Muscle layer of duodenum (tissue), 2 donors: Measurements from ENCODE around the gene SLC7A7.
A peak's percentile ranks its signal among the peaks of the same experiment; 100 is the strongest.
"Not testable (repeated sequence)": the region's sequence is repeated elsewhere in the genome, so short reads cannot be mapped to it uniquely, and the experiment has no call there.

ENCODE experiments used
- H3K27ac ChIP-seq: one replicate; pipeline ENCODE4 v1.7.0; 2013; ENCODE audit warnings: mild to moderate bottlenecking, low read length
- H3K27me3 ChIP-seq: one replicate; pipeline ENCODE4 v1.7.0; 2013; ENCODE audit warnings: low read depth, mild to moderate bottlenecking, control low read depth, low read length
- H3K36me3 ChIP-seq, 2 donors: one replicate each; pipeline ENCODE4 v1.7.0; 2013; ENCODE audit warnings: low read length in 2 of 2, control low read depth in 1 of 2, mild to moderate bottlenecking in 1 of 2; ENCODE audit not compliant: insufficient read depth in 2 of 2, control insufficient read depth in 1 of 2
- H3K4me1 ChIP-seq, 2 donors: one replicate each; pipeline ENCODE4 v1.7.0; 2013; ENCODE audit warnings: low read length in 2 of 2, mild to moderate bottlenecking in 2 of 2, control low read depth in 1 of 2, moderate library complexity in 1 of 2; ENCODE audit not compliant: insufficient read depth in 2 of 2, control insufficient read depth in 1 of 2
- H3K4me3 ChIP-seq, 2 donors: one replicate each; pipeline ENCODE4 v1.7.0; 2013; ENCODE audit warnings: low read length in 2 of 2, low read depth in 1 of 2, mild to moderate bottlenecking in 1 of 2
- H3K9me3 ChIP-seq, 2 donors: one replicate each; pipeline ENCODE4 v1.7.0; 2013; ENCODE audit warnings: low read length in 2 of 2, control low read depth in 1 of 2, mild to moderate bottlenecking in 1 of 2; ENCODE audit not compliant: control insufficient read depth in 1 of 2
- donor health status: healthy.

Gene SLC7A7

GRCh38 chr14:22766457-22767322 is 48.5 kb downstream of the SLC7A7 start, which contains the start of gene OXA1L:
TSS of gene OXA1L (plus strand) at chr14:22766688. CDS start at chr14:22766702, 14 bp downstream.
- Histone ChIP-seq H3K27me3 (no peaks in the 10 kb centered on the region), H3K4me3 (peak within 1 kb of the TSS; percentile 95 to 99), H3K36me3 (peaks cover 29 to 31% of the 10 kb centered on the region in 2 donors), H3K27ac (peak within 1 kb of the TSS; percentile 99), H3K4me1 (peaks cover 7 to 22% of the 10 kb centered on the region in 2 donors), H3K9me3 (peaks cover 0 to 4% of the 10 kb centered on the region in 2 donors)

DNA sequence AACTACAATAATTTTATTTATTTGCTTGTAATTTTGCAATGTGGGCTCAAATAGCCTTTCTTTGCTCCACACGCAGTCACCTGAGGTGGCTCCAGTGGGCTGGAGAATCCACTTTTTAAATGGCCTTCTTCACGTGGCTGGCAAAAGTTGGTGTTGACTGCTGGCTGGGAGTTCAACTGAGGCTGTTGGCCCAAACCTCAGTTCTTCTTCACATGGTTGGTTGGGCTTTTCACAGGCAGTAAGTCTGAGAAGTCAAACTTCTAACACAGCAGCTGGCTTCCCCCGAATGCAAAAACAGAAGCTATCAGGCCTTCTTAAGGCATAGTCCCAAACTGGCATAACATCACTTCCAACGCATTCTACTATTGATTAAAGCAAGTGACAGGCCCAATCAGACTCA is 50.9 kb downstream of the SLC7A7 start:
- Histone ChIP-seq H3K27me3 (no peaks in the 10 kb centered on the region), H3K36me3 (peaks cover 6 to 8% of the 10 kb centered on the region in 2 donors), H3K27ac (no peak overlapping the region), H3K4me3 (no peak overlapping the region), H3K9me3 (peaks cover 0 to 10% of the 10 kb centered on the region in 2 donors), H3K4me1 (peaks cover 7 to 22% of the 10 kb centered on the region in 2 donors)

GRCh38 chr14:22761734-22762133 is 53.5 kb downstream of the SLC7A7 start:
- Histone ChIP-seq H3K4me3 (no peak overlapping the region), H3K27ac (no peak overlapping the region), H3K27me3 (no peaks in the 10 kb centered on the region), H3K4me1 (peaks cover 0 to 6% of the 10 kb centered on the region in 2 donors), H3K36me3 (no peaks in the 10 kb centered on the region), H3K9me3 (peaks cover 0 to 10% of the 10 kb centered on the region in 2 donors)

GRCh38 chr14:22757972-22758650 is 57.1 kb downstream of the SLC7A7 start:
- not testable (repeated sequence) for H3K27ac ChIP-seq, H3K4me3 ChIP-seq, H3K9me3 ChIP-seq, H3K27me3 ChIP-seq, H3K36me3 ChIP-seq, H3K4me1 ChIP-seq

- Histone ChIP-seq H3K36me3 (no peaks in the 10 kb centered on the region), H3K27ac (no peak overlapping the region), H3K4me3 (no peak overlapping the region), H3K27me3 (no peaks in the 10 kb centered on the region), H3K4me1 (no peaks in the 10 kb centered on the region), H3K9me3 (no peaks in the 10 kb centered on the region)
Observed at GRCh38 chr14:22753586-22753985, 61.6 kb downstream of the SLC7A7 start.

- H3K4me1 ChIP-seq: no peaks in the 10 kb centered on the region
- no peaks in the 10 kb centered on the region for H3K9me3 ChIP-seq
- no peaks in the 10 kb centered on the region for H3K27me3 ChIP-seq
- H3K27ac ChIP-seq: no peak overlapping the region
- H3K36me3 ChIP-seq: no peaks in the 10 kb centered on the region
- no peak overlapping the region for H3K4me3 ChIP-seq
Observed at GRCh38 chr14:22752422-22752821, 62.8 kb downstream of the SLC7A7 start.

- Histone ChIP-seq H3K9me3 (no peaks in the 10 kb centered on the region), H3K4me1 (no peaks in the 10 kb centered on the region), H3K27me3 (no peaks in the 10 kb centered on the region), H3K4me3 (no peak overlapping the region), H3K27ac (no peak overlapping the region), H3K36me3 (no peaks in the 10 kb centered on the region)
Observed at GRCh38 chr14:22748631-22749068, 66.6 kb downstream of the SLC7A7 start.

GRCh38 chr14:22748206-22748605 is 67.0 kb downstream of the SLC7A7 start:
- no peak overlapping the region for H3K4me3 ChIP-seq
- no peaks in the 10 kb centered on the region for H3K36me3 ChIP-seq

DNA sequence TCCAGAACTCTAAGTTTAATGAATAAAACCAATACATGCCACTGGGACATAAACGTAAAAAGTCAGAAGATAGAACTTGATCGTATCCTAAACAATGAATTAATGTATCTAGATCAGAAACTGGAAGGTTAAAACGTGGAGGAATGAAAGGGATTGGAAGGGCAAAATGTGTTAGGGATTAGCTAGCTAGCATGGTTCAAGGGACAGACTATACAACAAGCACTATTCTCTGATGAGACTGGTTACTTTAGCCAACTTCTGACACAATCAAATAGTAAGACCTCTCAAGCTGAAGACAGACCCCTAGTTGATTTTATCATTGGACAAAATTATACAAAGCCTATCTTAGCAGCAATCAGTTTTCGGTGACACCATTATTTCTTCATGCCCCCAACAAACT is 67.5 kb downstream of the SLC7A7 start:
- H3K9me3 ChIP-seq: no peaks in the 10 kb centered on the region
- no peaks in the 10 kb centered on the region for H3K27me3 ChIP-seq

More at GRCh38 chr14:22748206-22748605, 67.0 kb downstream of the SLC7A7 start:
- no peaks in the 10 kb centered on the region for H3K9me3 ChIP-seq
- no peaks in the 10 kb centered on the region for H3K4me1 ChIP-seq
- H3K27ac ChIP-seq: no peak overlapping the region
- no peaks in the 10 kb centered on the region for H3K27me3 ChIP-seq

DNA sequence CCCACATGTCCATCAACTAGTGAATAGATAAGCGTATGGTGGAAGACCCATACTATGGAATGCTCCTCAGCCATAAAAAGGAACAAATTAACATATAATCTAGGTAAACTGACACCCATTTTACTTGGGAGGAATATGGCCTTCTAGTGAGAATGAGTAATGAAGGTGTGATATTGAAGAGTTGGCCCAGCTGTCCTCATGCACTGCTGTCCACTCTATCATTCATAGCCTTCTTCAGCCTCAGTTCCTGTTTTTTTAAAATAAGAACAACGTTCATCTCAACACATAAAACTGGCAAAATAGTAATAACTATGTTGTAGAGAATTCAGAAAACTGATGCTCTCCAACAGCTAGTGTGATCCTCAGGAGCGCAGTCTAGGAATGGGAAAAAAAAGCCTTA is 75.2 kb downstream of the SLC7A7 start:
- Histone ChIP-seq H3K27me3 (no peaks in the 10 kb centered on the region), H3K4me1 (no peaks in the 10 kb centered on the region), H3K27ac (no peak overlapping the region), H3K4me3 (no peak overlapping the region), H3K9me3 (no peaks in the 10 kb centered on the region), H3K36me3 (no peaks in the 10 kb centered on the region)

More for the DNA sequence above, 67.5 kb downstream of the SLC7A7 start:
- H3K36me3 ChIP-seq: no peaks in the 10 kb centered on the region
- no peaks in the 10 kb centered on the region for H3K4me1 ChIP-seq
- no peak overlapping the region for H3K27ac ChIP-seq
- H3K4me3 ChIP-seq: no peak overlapping the region

GRCh38 chr14:22739423-22739822 is 75.8 kb downstream of the SLC7A7 start:
- Histone ChIP-seq H3K27ac (no peak overlapping the region), H3K27me3 (no peaks in the 10 kb centered on the region), H3K9me3 (no peaks in the 10 kb centered on the region), H3K4me1 (no peaks in the 10 kb centered on the region), H3K36me3 (no peaks in the 10 kb centered on the region), H3K4me3 (no peak overlapping the region)
